Activated T-cell treated with anti-CD3 and anti-CD28 coated beads, Interleukin-2, amount 50 U/mL, for 4 hours (primary cell): Measurements from ENCODE around the gene CLCN2. TPM values are rescaled to one million over a fixed set of nuclear protein-coding genes. Genes with fewer than 3 reads are reported as not detected.

Experiments used
- ATAC-seq, 2 donors: fragments of 200-7000 bp; cut with Tn5 transposase; one replicate each; pipeline ENCODE4 v1.10.0; 2021
- DNase-seq: peaks from one replicate; pipeline ENCODE4 v3.0.0-alpha.2; 2020
- H3K27me3 Mint-ChIP-seq: one replicate; pipeline ENCODE4 v1.8.0; 2021; ENCODE audit warnings: low read depth, mixed read lengths
- H3K36me3 Mint-ChIP-seq: one replicate; pipeline ENCODE4 v1.8.0; 2022; ENCODE audit warnings: mixed read lengths; ENCODE audit not compliant: insufficient read depth
- H3K4me1 Mint-ChIP-seq: one replicate; pipeline ENCODE4 v1.8.0; 2021; ENCODE audit warnings: low read depth, mixed read lengths
- H3K4me3 Mint-ChIP-seq: one replicate; pipeline ENCODE4 v1.8.0; 2021; ENCODE audit warnings: mild to moderate bottlenecking, moderate library complexity, mixed read lengths
- H3K9me3 Mint-ChIP-seq: one replicate; pipeline ENCODE4 v1.8.0; 2021; ENCODE audit warnings: mixed read lengths
- total RNA-seq, 3 donors: library from RNA; stranded (reverse); gene quantifications; one replicate each; pipeline ENCODE4 v1.2.1, GENCODE V29; 2021

The CLCN2 gene
- total RNA-seq, 3 donors from 2014 or later, result 4.5 to 5.2 (median 5.0) TPM

DNA sequence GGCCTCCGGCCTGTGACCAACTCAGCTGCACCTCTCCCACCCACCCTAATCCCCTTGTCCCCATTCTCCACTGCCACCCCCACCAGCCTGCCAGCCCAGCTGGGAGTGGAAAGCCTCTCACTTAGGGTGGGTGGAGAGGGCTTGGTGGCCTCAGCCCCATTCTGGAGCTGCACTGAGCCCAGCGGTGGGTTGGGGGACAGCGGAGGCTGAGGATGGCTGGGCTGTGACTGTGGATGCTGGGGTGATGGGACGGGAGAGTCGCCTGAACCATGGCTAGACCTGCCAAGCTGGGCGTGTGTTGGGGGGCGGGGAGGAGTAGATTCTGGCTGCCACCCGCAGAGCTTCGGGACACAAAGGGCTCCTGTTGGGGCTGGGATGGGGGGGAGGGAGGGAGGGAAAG is 1.8 kb downstream of the CLCN2 start:
- Mint-ChIP-seq H3K9me3 (no peaks in the 10 kb centered on the region), H3K4me1 (peaks cover 8% of the 10 kb centered on the region), H3K36me3 (peaks cover 5% of the 10 kb centered on the region), H3K27me3 (no peaks in the 10 kb centered on the region), H3K4me3 (no peak overlapping the region)
- no peak for DNase-seq
- no peak for ATAC-seq

DNA sequence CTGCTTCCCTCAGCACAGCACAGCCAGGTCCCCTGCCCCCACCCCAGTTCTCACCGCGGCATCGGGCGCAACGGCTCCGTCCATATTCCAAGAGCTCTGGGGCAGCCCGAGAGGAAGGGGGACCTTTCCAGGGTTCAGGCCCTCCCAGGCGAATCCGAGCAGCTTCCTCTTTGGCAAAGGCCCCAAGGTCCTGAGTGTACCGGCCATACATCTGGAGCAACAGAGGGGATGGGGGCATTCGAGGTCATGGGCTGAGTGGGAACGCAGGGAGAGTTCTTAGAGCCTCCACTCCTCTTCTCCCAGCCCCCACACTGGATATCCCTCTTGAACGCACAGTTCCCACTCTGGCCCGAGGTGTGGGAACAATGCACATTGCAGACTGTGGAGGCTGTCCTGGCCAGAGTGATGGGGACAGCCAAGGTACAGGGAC is 2.5 kb downstream of the CLCN2 start:
- no peaks in the 10 kb centered on the region for H3K27me3 Mint-ChIP-seq
- no peak overlapping the region for H3K4me3 Mint-ChIP-seq
- H3K9me3 Mint-ChIP-seq, result no peaks in the 10 kb centered on the region

DNA sequence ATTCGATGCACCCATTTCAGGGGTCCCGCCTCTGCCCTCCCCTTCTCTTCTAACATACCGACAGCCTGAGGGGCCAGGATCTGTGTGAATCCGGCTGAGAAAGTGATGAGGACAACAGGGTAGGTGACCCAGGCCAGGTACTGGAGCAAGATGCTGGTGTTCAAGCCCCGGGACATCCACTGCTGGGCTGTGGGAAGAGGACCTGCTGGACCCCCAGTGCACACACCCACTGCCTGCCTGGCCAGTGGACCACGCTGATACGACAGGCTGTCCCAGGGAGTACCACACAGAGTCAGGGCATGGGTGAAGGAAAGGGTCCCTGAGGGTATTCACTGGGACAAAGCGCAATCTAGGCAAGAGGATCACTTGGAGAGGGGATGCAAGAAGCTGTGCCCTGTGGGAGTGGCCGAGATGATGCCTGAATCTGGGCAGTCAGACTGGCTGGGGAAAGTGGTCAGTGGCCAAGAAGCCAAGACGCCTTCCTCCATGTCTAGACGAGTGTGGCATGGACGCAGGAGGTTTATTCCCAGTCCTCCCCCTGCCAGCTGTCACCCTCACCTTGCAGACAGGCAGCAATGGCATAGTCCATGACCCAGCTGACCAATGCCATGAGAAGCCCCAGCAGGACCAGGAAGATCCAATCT is 3.2 kb downstream of the CLCN2 start:
- H3K27me3 Mint-ChIP-seq, result no peaks in the 10 kb centered on the region
- peaks cover 3% of the 10 kb centered on the region for H3K36me3 Mint-ChIP-seq
- ATAC-seq, result no peak
- no peaks in the 10 kb centered on the region for H3K9me3 Mint-ChIP-seq
- H3K4me1 Mint-ChIP-seq, result peaks cover 5% of the 10 kb centered on the region
- H3K4me3 Mint-ChIP-seq, result no peak overlapping the region
- no peak for DNase-seq

More for the DNA sequence above, 2.5 kb downstream of the CLCN2 start:
- Mint-ChIP-seq H3K4me1 (peaks cover 4% of the 10 kb centered on the region), H3K36me3 (peaks cover 3% of the 10 kb centered on the region)
- no peak for DNase-seq
- no peak for ATAC-seq

DNA sequence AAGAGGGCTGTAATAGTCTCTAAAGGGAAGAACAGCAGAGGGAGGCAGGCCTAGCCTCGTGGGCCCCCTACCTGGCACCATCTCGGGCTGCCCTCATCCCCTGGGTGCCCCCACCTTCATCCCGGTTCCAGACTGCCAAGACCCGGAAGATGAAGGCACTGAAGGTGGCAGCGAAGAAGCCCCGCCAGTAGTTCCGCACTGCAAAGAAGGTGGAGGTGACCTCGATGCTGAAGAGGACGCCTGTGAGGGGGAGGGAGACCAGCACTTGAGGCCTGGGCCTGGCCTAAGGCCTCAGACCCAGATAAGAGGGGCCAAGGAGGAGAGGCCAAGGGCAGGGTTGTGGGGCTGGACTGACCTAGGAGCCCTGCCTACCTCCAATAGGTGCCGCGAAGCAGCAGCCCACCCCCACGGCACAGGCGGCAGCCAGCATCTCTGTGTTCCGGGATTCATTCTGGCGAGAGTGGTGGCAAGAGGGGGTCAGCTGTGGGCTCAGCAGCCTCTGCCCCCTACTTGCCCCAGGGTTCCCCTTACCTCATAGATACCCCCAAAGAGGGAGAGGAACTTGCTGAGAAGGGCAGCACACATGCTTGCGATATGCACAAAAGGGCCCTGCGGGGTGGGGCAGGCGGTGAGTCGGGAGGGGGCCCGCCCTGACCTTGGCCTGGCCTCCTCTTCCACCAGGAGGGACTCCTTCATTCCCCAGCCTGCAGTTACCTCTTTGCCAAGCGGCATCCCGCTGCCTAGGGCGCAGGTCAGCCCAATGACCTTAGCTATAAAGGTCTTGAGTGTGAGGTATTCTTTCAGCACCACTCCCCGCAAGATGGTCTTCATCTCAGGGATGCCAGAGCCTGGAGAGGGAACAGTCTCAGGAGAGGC is 3.9 kb downstream of the CLCN2 start:
- Mint-ChIP-seq H3K4me1 (peaks cover 5% of the 10 kb centered on the region), H3K9me3 (no peaks in the 10 kb centered on the region), H3K27me3 (no peaks in the 10 kb centered on the region), H3K4me3 (no peak overlapping the region), H3K36me3 (peaks cover 3% of the 10 kb centered on the region)
- ATAC-seq (no peak), DNase-seq (no peak)

DNA sequence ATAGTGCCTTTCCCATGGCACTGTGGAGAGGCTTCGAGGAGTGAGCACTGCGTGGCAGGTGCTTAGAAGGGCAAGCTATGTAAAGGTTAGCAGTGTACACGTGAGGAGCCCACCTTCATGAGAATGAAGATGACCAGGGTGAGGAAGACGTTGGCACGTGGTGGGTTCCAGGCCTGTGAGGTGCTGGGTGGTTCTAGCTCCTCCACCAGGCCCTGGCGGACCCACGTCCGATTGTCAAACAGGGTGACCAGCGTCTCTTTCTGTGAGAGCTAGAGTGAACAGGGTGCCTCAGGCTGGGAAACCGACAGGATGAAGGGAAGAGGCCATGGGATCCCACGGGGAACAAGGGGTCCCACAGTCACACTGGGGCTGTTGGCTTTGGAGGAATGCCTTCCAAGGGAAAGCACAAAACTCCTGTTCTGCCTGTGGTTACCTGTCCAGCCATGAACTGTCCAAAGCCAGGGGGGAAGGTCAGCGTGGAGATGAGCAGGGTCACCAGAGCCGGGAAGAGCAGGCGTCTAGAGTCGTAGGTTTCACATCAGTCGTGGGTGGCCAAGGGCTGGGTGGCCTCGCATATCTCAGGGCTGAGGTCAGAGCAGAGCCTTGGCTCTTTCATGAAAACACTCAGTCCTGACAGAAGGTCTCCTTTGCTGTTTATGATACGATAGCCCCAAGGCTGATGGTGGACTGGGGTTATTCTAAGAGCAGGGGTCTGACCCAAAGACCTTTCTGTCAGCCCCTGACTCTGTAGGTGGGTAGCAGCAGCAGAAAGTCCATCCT is 6.0 kb downstream of the CLCN2 start:
- H3K36me3 Mint-ChIP-seq, result peaks cover 3% of the 10 kb centered on the region
- no peaks in the 10 kb centered on the region for H3K9me3 Mint-ChIP-seq
- H3K27me3 Mint-ChIP-seq, result no peaks in the 10 kb centered on the region
- H3K4me1 Mint-ChIP-seq, result peaks cover 2% of the 10 kb centered on the region
- DNase-seq, result no peak
- no peak for ATAC-seq
- no peak overlapping the region for H3K4me3 Mint-ChIP-seq

DNA sequence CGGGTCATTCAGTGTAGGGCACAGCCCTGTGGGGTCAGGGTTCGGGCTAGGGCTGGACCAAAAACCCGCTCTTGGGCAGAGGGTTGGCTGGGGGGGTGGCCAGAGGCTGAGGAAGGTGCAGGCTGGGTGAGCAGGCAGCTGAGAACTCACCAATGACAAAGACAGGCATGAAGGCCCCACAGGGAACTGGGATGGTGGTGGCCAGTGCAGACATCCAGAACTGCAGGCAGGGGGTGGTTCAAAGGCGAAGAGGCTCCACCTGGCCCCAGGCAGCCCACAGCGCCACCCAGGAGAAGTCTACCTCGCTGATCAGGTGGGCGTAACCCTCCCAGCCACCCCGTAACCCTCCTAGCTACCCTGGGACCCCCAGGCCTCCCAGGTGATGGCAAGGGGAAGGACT is 6.7 kb downstream of the CLCN2 start:
- no peak overlapping the region for H3K4me3 Mint-ChIP-seq
- H3K4me1 Mint-ChIP-seq, result peaks cover 2% of the 10 kb centered on the region
- ATAC-seq (no peak), DNase-seq (no peak)
- H3K36me3 Mint-ChIP-seq, result peaks cover 3% of the 10 kb centered on the region
- no peaks in the 10 kb centered on the region for H3K27me3 Mint-ChIP-seq
- H3K9me3 Mint-ChIP-seq, result no peaks in the 10 kb centered on the region

DNA sequence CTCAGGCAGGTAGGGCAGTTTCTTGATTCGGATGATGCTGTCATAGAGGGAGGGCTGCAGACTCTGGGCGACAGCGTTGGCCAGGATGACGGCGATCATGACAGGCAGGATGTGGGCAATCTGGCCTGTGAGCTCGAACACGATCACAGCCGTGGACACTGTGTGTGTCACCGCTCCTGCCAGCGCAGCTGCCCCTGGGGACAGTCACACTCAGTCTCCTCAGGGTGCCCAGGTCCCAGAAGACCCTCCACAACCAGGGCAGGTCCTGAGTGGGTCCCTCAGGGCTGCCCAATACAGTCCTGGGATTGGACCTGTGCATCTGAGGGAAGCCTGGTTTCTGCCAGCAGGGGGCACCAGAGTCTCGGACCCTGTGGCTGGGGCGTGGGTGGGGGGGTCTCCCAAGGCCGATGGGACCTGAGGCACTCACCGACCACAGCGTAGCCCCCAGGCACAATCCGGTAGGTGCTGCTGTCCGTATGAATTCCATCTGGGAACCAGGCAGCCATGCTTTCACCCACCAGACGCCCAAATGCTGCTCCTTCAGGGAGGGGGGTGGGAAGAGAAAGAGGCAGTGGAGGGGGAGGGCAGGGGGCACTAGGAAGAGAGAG is 7.2 kb downstream of the CLCN2 start:
- peaks cover 3% of the 10 kb centered on the region for H3K36me3 Mint-ChIP-seq
- peak; percentile 63 to 74 for ATAC-seq
- H3K27me3 Mint-ChIP-seq, result no peaks in the 10 kb centered on the region
- H3K9me3 Mint-ChIP-seq, result no peaks in the 10 kb centered on the region
- DNase-seq, result peak; percentile 68
- no peak overlapping the region for H3K4me3 Mint-ChIP-seq
- H3K4me1 Mint-ChIP-seq, result peaks cover 2% of the 10 kb centered on the region

DNA sequence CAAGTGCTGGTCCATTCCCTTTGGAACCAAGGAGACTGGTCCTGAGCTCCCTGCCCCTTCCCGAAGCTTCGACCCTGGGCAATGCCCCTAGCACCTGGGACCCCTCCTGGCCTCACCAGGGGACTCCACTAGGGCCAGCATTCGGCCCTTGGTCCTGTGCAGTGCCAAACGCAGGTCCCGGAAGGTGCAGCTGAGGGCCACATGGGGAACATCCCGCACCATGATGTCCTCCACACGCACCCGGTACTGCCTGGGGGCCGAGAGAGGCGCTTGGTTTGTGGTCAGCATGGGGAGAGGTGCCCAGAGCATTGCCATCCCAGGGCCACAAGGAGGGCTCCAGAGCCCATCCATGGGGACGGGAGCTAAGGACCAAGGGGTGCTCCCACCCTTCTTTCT is 7.9 kb downstream of the CLCN2 start:
- no peak for DNase-seq
- ATAC-seq, result no peak
- H3K27me3 Mint-ChIP-seq, result no peaks in the 10 kb centered on the region

DNA sequence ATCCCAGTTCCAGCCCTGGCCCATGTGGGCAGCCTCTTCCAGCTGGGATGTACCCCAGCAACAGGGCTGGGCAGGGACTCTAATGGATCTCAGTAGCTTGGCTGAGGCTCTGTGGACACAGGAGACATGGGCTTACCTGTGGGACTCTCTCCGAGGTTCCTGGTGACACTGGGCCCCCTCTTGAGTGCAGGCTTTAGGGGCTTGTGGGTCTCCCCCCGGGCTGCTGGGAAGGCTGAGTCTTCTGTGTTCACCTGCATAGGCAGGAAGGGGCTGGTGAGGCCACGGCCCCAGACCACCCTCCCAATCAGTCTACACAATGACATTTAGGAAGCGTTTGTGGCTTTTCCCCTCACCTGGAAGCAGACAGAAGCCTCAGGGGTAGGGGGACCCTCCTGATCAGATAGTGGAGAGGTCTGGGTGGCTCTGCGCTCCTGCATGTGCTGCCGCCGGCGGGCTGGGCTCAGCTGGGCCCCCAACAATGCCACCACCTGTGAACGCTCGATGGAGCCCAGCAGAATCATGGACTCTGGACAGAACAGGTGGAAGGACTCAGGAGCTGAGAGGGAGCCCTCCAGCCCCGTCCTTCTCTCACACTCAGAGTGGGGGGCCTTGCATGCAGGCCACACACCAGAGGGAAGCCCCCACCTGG is 8.4 kb downstream of the CLCN2 start:
- H3K9me3 Mint-ChIP-seq, result no peaks in the 10 kb centered on the region
- DNase-seq, result no peak
- H3K4me1 Mint-ChIP-seq, result peaks cover 2% of the 10 kb centered on the region
- no peak for ATAC-seq
- H3K27me3 Mint-ChIP-seq, result no peaks in the 10 kb centered on the region
- H3K4me3 Mint-ChIP-seq, result no peak overlapping the region
- peaks cover 3% of the 10 kb centered on the region for H3K36me3 Mint-ChIP-seq

More for the DNA sequence above, 7.9 kb downstream of the CLCN2 start:
- H3K4me1 Mint-ChIP-seq, result peaks cover 2% of the 10 kb centered on the region
- H3K9me3 Mint-ChIP-seq, result no peaks in the 10 kb centered on the region
- no peak overlapping the region for H3K4me3 Mint-ChIP-seq
- peaks cover 3% of the 10 kb centered on the region for H3K36me3 Mint-ChIP-seq

DNA sequence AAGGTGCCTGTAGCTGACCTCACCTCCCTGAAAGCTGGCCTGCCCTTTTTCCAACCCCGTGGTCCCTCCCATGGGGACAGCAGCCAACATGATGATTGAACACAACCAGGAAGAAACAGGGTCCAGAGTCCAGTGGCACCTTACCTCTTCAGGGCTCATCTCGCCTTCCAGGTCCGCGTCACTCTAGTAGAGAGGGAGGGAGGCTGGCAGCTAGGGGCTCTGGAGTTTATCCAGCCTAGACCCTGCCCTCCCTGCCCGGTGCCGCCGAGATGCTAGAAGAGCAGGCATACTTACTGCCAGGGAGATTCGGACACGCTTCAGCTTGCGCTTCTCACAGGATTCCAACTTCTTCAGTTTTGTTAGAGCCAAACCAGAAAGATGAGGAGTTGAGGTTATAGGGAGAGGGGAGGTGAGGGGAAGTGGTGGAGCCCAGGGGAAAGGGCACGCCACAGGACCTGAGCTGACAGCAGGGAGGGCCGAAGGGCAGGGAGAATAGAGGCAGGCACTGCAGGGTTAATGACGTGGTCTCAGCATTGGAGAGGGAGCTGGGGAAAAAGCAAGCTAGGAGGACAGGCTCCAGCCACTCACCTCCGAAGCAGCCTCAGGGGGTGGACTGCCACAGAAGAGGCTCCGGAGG is 9.1 kb downstream of the CLCN2 start:
- no peak for ATAC-seq
- Mint-ChIP-seq H3K4me3 (no peak overlapping the region), H3K9me3 (no peaks in the 10 kb centered on the region), H3K27me3 (no peaks in the 10 kb centered on the region), H3K4me1 (peaks cover 2% of the 10 kb centered on the region), H3K36me3 (peaks cover 3% of the 10 kb centered on the region)
- no peak for DNase-seq

DNA sequence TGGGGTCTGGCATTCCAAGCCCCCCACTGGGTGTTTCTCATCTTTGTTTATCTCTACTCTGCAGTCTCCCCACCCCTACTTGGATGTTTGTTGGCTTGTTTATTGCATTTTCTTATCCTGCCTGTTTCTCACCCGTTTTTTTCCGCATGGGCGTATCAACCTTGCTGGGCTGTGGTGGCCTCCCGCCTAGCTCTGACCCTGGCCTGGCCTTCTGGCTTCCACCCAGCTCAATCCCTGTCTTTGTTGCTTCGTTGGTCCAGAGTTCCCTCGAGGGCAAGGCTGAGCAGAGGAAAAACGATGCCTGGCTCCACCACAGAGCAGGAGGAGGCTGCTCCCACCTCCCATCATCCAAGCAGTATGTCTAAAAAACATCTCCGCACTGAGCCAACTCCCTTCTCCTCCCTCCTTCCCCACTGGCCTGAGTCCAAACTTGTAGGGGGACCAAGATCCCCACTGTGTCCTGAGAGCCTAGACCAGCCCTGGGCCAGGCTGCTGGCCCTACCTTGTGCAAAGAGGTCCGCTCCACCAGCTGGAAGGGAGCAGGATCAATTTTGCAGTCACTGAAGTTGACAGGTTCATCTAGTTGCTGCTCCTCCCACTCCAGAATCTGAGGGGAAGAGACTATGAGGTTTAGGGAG is 9.8 kb downstream of the CLCN2 start:
- Mint-ChIP-seq H3K4me3 (no peak overlapping the region), H3K4me1 (peaks cover 2% of the 10 kb centered on the region), H3K27me3 (no peaks in the 10 kb centered on the region), H3K36me3 (peaks cover 3% of the 10 kb centered on the region), H3K9me3 (no peaks in the 10 kb centered on the region)
- ATAC-seq (no peak), DNase-seq (no peak)

DNA sequence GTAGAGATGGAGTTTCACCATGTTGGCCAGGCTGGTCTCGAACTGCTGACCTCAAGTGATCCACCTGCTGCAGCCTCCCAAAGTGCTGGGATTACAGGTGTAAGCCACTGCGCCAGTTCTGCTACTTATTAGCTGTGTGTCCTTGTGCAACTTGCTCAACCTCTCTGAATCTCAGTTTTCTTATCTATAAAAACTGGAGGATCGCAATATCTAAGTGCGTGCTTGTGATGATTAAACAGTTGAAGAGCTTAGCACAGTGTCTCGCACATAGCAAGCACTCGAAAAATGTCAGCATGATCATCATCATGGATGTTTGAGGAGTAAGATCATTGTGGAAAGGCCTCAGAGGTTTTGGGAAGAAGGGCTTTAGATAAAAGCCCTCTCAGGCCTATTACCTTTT is 10.8 kb downstream of the CLCN2 start:
- no peak overlapping the region for H3K4me3 Mint-ChIP-seq
- no peaks in the 10 kb centered on the region for H3K9me3 Mint-ChIP-seq
- ATAC-seq (no peak), DNase-seq (no peak)
- H3K36me3 Mint-ChIP-seq, result peaks cover 3% of the 10 kb centered on the region
- no peaks in the 10 kb centered on the region for H3K27me3 Mint-ChIP-seq
- H3K4me1 Mint-ChIP-seq, result peaks cover 2% of the 10 kb centered on the region
